Measurements from ENCODE around the gene GFOD2.

GRCh38 chr16:67685388-67686112 lies 33.6 kb downstream of the GFOD2 start:
- no peak for TF ChIP-seq POLR2AphosphoS5 (IDR thresholded peaks at IDR 0.05)
- TF ChIP-seq POLR2A (IDR thresholded peaks at IDR 0.05) = no peak
- TF ChIP-seq, protein P1, sequence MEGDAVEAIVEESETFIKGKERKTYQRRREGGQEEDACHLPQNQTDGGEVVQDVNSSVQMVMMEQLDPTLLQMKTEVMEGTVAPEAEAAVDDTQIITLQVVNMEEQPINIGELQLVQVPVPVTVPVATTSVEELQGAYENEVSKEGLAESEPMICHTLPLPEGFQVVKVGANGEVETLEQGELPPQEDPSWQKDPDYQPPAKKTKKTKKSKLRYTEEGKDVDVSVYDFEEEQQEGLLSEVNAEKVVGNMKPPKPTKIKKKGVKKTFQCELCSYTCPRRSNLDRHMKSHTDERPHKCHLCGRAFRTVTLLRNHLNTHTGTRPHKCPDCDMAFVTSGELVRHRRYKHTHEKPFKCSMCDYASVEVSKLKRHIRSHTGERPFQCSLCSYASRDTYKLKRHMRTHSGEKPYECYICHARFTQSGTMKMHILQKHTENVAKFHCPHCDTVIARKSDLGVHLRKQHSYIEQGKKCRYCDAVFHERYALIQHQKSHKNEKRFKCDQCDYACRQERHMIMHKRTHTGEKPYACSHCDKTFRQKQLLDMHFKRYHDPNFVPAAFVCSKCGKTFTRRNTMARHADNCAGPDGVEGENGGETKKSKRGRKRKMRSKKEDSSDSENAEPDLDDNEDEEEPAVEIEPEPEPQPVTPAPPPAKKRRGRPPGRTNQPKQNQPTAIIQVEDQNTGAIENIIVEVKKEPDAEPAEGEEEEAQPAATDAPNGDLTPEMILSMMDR (IDR thresholded peaks at IDR 0.05) = no peak
- TF ChIP-seq EP300 (IDR thresholded peaks at IDR 0.05) = no peak
